ENCODE results near the gene DMD.

- TF ChIP-seq POLR2AphosphoS5 (IDR thresholded peaks at IDR 0.05; ENCODE audit: low read depth, low read length) (no peak), REST (IDR thresholded peaks at IDR 0.05; ENCODE audit: insufficient read depth in 1 of 2, low read depth in 2 of 2, low read length in 2 of 2) (no peak)
These were observed 1982.4 kb downstream of the DMD start for GRCh38 chrX:31228909-31229308.
